ENCODE measurements around the gene ZP3.

DNA sequence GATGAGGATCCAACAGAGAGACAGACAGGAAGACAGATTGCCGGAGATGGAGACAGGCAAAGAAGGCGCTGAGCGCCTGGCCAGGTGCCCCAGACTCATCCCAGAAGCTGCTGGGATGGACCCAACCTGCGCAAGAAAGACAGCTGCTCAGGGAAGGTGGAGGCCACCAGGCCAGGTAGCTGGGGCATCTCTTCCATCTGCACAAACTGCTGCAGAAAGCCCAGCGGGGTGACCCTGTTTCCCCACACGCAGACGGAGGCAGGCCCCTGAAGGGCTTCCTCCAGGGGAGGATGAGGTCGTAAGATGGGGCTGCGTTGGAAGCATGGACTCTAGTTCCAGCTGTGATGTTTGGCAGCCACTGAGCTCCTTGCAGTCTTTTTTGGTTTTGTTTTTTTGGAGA, 49.5 kb upstream of the ZP3 start:
- TF ChIP-seq, protein P1, sequence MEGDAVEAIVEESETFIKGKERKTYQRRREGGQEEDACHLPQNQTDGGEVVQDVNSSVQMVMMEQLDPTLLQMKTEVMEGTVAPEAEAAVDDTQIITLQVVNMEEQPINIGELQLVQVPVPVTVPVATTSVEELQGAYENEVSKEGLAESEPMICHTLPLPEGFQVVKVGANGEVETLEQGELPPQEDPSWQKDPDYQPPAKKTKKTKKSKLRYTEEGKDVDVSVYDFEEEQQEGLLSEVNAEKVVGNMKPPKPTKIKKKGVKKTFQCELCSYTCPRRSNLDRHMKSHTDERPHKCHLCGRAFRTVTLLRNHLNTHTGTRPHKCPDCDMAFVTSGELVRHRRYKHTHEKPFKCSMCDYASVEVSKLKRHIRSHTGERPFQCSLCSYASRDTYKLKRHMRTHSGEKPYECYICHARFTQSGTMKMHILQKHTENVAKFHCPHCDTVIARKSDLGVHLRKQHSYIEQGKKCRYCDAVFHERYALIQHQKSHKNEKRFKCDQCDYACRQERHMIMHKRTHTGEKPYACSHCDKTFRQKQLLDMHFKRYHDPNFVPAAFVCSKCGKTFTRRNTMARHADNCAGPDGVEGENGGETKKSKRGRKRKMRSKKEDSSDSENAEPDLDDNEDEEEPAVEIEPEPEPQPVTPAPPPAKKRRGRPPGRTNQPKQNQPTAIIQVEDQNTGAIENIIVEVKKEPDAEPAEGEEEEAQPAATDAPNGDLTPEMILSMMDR (IDR thresholded peaks at IDR 0.05), result no peak
- no peak for TF ChIP-seq POLR2AphosphoS5 (IDR thresholded peaks at IDR 0.05)
- no peak for TF ChIP-seq POLR2A (IDR thresholded peaks at IDR 0.05)
- no peak for TF ChIP-seq EP300 (IDR thresholded peaks at IDR 0.05)
